Epithelial cell of umbilical artery (primary cell): Measurements from ENCODE around the gene SULT4A1. TPM values are rescaled to one million over a fixed set of nuclear protein-coding genes. Genes with fewer than 3 reads are reported as not detected.

Source experiments
- total RNA-seq: library from RNA; depleted of rRNA; stranded (reverse); fragments of >200 nt; gene quantifications from 2 replicates; pipeline ENCODE4 v1.2.3, GENCODE V29; 2014

Gene SULT4A1
- total RNA-seq, result 0.32 TPM in 1 of 2 replicates, not detected in the other

GRCh38 chr22:43862074-43862881 is at the start of gene SULT4A1:
Gene SULT4A1, minus strand, starts transcription at chr22:43862513. Its CDS starts 131 bp downstream, at chr22:43862382.

GRCh38 chr22:43891360-43892182 is 29.3 kb upstream of the SULT4A1 start, which contains the start of gene PNPLA5:
Gene PNPLA5, minus strand, starts transcription at chr22:43892013. Its CDS starts 133 bp downstream, at chr22:43891880.

GRCh38 chr22:43812149-43812842 is 50.0 kb downstream of the SULT4A1 start, which contains the start of gene EFCAB6:
Gene EFCAB6, minus strand, starts transcription at chr22:43812305. Its CDS starts 29,987 bp downstream, at chr22:43782318.

Other genes starting within 250 kb of the SULT4A1 start
- gene EFCAB6, start 50.2 kb downstream of the SULT4A1 start, total RNA-seq, result 0.30 and 0.65 TPM in 2 replicates
- gene PNPLA5, start 29.5 kb upstream of the SULT4A1 start, total RNA-seq, result not detected in 2 replicates
- gene PNPLA3, start 61.3 kb upstream of the SULT4A1 start, total RNA-seq, result 3.9 and 4.4 TPM in 2 replicates
- gene SAMM50, start 92.9 kb upstream of the SULT4A1 start, total RNA-seq, result 52.3 and 61.2 TPM in 2 replicates
- gene PARVB, start 161.8 kb upstream of the SULT4A1 start, total RNA-seq, result 61.9 and 89.6 TPM in 2 replicates